ENCODE results near the gene INSYN2B. TPM values are rescaled to one million over a fixed set of nuclear protein-coding genes. Genes with fewer than 3 reads are reported as not detected.

Gene INSYN2B
- polyA plus RNA-seq, 1 donor (not counting 4 experiments of a cell fraction or from before 2014, with no cell fraction given): 0.16 TPM

DNA sequence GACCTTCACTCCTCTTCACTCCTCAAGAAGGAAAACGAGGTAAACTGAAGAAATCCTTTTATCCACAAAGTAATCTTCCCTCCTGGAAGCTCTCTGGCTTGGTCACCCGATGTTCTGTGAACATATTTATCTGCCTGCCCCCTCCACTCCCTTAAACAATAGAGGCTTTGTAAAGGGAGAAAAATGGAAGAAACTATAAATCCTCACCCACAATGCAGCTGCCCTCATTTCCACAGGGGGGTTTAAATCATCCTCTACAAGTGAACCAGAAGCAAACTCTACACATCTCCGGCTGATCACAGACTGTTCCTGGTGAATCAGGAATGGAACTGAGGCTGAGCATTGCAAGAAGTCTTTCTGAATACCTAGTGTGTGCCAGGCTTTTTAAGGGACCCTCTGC is 7.2 kb downstream of the INSYN2B start:
- H3K9me3 ChIP-seq (ENCODE audit: control insufficient read depth, low read depth, low read length): no peaks in the 10 kb centered on the region
- H3K27ac ChIP-seq (ENCODE audit: control insufficient read depth, insufficient read depth, low read length): no peak overlapping the region
- H3K4me2 ChIP-seq (ENCODE audit: control insufficient read depth, extremely low read depth, insufficient read depth, low read depth, low read length): no peak overlapping the region
- H4K20me1 ChIP-seq (ENCODE audit: control insufficient read depth, extremely low read depth, insufficient read depth, low read length): no peaks in the 10 kb centered on the region
- no peak for DNase-seq (ENCODE audit: low read depth, low spot score)
- no peaks in the 10 kb centered on the region for H3K36me3 ChIP-seq (ENCODE audit: control insufficient read depth in 2 of 2, extremely low read depth in 1 of 2, insufficient read depth in 2 of 2, low read length in 2 of 2)
- dilution Hi-C loops (cut with MboI; ENCODE audit: extremely low pct_ligation_motif_present, low sequenced_read_pairs): no loop called here
- no peak overlapping the region for H3K9ac ChIP-seq (ENCODE audit: control insufficient read depth, extremely low read depth, insufficient read depth, low read length)
- no peak overlapping the region for H2AFZ ChIP-seq (ENCODE audit: control insufficient read depth, low read length)
- H3K27me3 ChIP-seq (ENCODE audit: control insufficient read depth, extremely low read depth, insufficient read depth, low read length): no peaks in the 10 kb centered on the region
- H3K4me1 ChIP-seq (ENCODE audit: control insufficient read depth, extremely low read depth, insufficient read depth, low read length): peaks cover 28% of the 10 kb centered on the region
- no peak for TF ChIP-seq EZH2 (IDR thresholded peaks at IDR 0.05; ENCODE audit: low read length)
- TF ChIP-seq, protein P1, sequence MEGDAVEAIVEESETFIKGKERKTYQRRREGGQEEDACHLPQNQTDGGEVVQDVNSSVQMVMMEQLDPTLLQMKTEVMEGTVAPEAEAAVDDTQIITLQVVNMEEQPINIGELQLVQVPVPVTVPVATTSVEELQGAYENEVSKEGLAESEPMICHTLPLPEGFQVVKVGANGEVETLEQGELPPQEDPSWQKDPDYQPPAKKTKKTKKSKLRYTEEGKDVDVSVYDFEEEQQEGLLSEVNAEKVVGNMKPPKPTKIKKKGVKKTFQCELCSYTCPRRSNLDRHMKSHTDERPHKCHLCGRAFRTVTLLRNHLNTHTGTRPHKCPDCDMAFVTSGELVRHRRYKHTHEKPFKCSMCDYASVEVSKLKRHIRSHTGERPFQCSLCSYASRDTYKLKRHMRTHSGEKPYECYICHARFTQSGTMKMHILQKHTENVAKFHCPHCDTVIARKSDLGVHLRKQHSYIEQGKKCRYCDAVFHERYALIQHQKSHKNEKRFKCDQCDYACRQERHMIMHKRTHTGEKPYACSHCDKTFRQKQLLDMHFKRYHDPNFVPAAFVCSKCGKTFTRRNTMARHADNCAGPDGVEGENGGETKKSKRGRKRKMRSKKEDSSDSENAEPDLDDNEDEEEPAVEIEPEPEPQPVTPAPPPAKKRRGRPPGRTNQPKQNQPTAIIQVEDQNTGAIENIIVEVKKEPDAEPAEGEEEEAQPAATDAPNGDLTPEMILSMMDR (optimal IDR thresholded peaks at IDR 0.05 in 1 of 3, IDR thresholded peaks at IDR 0.05 in 1 of 3, conservative IDR thresholded peaks at IDR 0.05 in 1 of 3; ENCODE audit: extremely low read depth in 1 of 3, insufficient read depth in 2 of 3, low read length in 3 of 3): no peak
- no peaks in the 10 kb centered on the region for H3K79me2 ChIP-seq (ENCODE audit: control insufficient read depth, insufficient read depth, low read length)
- H3K9me1 ChIP-seq (ENCODE audit: control insufficient read depth, extremely low read depth, insufficient read depth, low read length): no peaks in the 10 kb centered on the region
- no peak for FAIRE-seq
- no peak overlapping the region for H3K4me3 ChIP-seq (ENCODE audit: control insufficient read depth in 2 of 3, extremely low read depth in 1 of 3, insufficient read depth in 2 of 3, low read depth in 1 of 3, low read length in 3 of 3)

DNA sequence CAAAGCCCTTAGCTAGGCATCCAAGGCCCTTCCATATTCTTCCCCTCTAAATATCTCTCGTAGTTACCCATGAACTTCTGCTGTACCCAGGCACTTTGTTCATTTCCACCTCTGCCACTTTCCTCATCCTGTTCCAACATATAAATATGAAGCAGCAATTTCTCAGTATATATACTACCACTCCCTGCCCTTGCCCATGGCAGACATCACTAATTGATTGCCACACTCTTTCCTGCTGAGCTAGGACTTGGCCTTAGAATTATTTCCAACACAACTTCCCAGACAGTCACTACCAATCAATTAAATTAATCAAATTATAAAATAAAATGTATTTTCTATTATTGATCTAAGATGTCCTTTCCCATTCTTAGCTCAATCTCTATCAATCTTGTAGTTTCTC is 8.5 kb downstream of the INSYN2B start:
- dilution Hi-C loops (cut with MboI; ENCODE audit: extremely low pct_ligation_motif_present, low sequenced_read_pairs): no loop called here
- H3K36me3 ChIP-seq (ENCODE audit: control insufficient read depth in 2 of 2, extremely low read depth in 1 of 2, insufficient read depth in 2 of 2, low read length in 2 of 2): no peaks in the 10 kb centered on the region
- peak overlapping the region; percentile 44 for H2AFZ ChIP-seq (ENCODE audit: control insufficient read depth, low read length)
- no peaks in the 10 kb centered on the region for H4K20me1 ChIP-seq (ENCODE audit: control insufficient read depth, extremely low read depth, insufficient read depth, low read length)
- H3K4me2 ChIP-seq (ENCODE audit: control insufficient read depth, extremely low read depth, insufficient read depth, low read depth, low read length): peak overlapping the region; percentile 68
- H3K9me3 ChIP-seq (ENCODE audit: control insufficient read depth, low read depth, low read length): no peaks in the 10 kb centered on the region
- no peak overlapping the region for H3K9ac ChIP-seq (ENCODE audit: control insufficient read depth, extremely low read depth, insufficient read depth, low read length)
- DNase-seq (ENCODE audit: low read depth, low spot score) (no peak), FAIRE-seq (no peak)
- peak overlapping the region; percentile 65 for H3K27ac ChIP-seq (ENCODE audit: control insufficient read depth, insufficient read depth, low read length)
- no peaks in the 10 kb centered on the region for H3K27me3 ChIP-seq (ENCODE audit: control insufficient read depth, extremely low read depth, insufficient read depth, low read length)
- no peaks in the 10 kb centered on the region for H3K79me2 ChIP-seq (ENCODE audit: control insufficient read depth, insufficient read depth, low read length)
- H3K4me1 ChIP-seq (ENCODE audit: control insufficient read depth, extremely low read depth, insufficient read depth, low read length): peaks cover 18% of the 10 kb centered on the region
- H3K4me3 ChIP-seq (ENCODE audit: control insufficient read depth in 2 of 3, extremely low read depth in 1 of 3, insufficient read depth in 2 of 3, low read depth in 1 of 3, low read length in 3 of 3): no peak overlapping the region
- TF ChIP-seq, protein P1 (optimal IDR thresholded peaks at IDR 0.05 in 1 of 3, IDR thresholded peaks at IDR 0.05 in 1 of 3, conservative IDR thresholded peaks at IDR 0.05 in 1 of 3; ENCODE audit: extremely low read depth in 1 of 3, insufficient read depth in 2 of 3, low read length in 3 of 3): no peak
- no peak for TF ChIP-seq EZH2 (IDR thresholded peaks at IDR 0.05; ENCODE audit: low read length)
- no peaks in the 10 kb centered on the region for H3K9me1 ChIP-seq (ENCODE audit: control insufficient read depth, extremely low read depth, insufficient read depth, low read length)
